Measurements from ENCODE around the gene ARID2.

ARID2 gene

GRCh38 chr12:45704968-45705367, 24.5 kb upstream of the ARID2 start:
- DNase-seq (ENCODE audit: insufficient read length, low spot score), result no peak
- no peak for FAIRE-seq
- no peak for TF ChIP-seq CTCF (IDR thresholded peaks at IDR 0.05; ENCODE audit: insufficient read depth, missing control alignments)

DNA sequence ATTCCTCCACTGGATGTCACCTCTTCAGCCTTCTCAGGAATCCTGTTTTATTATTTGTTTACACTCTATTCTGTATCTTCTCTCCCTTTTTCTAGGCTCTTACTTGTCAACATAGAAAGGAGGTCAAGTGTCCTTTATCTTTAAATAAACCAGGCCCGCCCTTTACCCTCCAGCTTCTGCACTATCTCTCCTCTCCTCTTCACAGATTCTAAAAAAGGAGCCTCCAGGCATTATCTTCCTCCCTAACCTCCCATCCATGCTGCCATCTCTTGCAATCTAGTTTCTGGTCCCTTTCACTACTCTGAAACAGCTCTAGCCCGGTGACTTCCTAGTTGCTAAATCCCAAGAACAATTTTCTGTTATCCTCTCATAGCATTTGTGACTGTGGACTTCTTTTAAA, 24.1 kb upstream of the ARID2 start:
- FAIRE-seq, result no peak
- TF ChIP-seq CTCF (IDR thresholded peaks at IDR 0.05; ENCODE audit: insufficient read depth, missing control alignments), result no peak

GRCh38 chr12:45707241-45707857, 22.2 kb upstream of the ARID2 start:
- FAIRE-seq, result no peak
- no peak for DNase-seq (ENCODE audit: insufficient read length, low spot score)

More for the DNA sequence above, 24.1 kb upstream of the ARID2 start:
- DNase-seq (ENCODE audit: insufficient read length, low spot score), result no peak

DNA sequence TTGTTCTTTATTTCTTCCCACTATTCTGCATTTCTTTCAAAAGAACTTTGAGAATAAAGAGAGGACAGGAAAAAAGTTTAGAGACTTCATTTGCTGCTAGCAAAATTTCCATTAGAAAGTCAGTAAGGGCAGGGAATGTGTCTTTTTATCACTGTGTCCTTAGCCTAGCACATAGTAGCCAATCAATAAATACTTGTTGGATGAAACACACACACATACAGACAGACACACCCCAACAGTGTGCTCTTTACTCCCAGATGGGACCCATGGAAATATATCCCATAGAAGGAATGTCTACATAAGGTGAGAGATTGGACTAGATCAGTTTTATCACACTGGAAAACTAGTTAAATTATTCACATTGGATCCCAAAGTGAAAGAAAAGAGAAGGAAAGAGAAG, 21.1 kb upstream of the ARID2 start:
- TF ChIP-seq CTCF (IDR thresholded peaks at IDR 0.05; ENCODE audit: insufficient read depth, missing control alignments), result no peak
- FAIRE-seq, result no peak
- DNase-seq (ENCODE audit: insufficient read length, low spot score), result no peak

More at GRCh38 chr12:45707241-45707857, 22.2 kb upstream of the ARID2 start:
- TF ChIP-seq CTCF (IDR thresholded peaks at IDR 0.05; ENCODE audit: insufficient read depth, missing control alignments), result no peak

DNA sequence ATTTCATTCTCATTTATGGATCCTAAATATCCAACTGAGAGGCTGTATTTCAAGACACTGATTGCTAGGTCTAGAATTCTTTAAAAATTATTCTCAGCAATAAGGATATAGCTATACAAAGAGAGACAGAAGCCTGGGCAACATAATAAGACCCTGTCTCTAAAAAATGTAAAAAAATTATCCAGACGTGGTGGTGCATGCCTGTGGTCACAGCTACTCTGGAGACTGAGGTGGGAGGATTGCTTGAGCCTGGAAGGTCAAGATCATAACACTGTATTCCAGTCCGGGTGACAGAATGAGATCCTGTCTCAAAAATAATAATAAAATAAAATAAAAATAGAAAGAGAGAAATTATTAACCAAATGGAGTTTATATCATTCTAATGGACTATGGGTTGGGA, 20.6 kb upstream of the ARID2 start:
- DNase-seq (ENCODE audit: insufficient read length, low spot score) (no peak), FAIRE-seq (no peak)
- no peak for TF ChIP-seq CTCF (IDR thresholded peaks at IDR 0.05; ENCODE audit: insufficient read depth, missing control alignments)

DNA sequence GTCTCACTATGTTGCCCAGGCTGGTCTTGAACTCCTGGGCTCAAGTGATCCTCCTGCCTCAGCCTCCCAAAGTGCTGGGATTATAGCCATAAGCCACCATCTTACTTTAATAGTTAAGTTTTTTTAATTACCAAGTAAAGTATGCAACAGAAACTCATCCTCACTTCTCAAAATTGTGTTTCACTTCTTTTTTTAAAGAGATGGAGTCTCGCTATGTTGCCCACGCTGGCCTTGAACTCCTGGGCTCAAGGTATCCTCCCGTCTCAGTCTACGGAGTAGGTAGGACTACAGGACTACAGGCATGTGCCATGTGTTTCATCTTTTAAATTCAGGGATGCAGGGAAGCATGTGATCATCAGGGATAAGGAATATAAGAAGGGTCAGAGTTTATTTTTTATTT, 17.2 kb upstream of the ARID2 start:
- DNase-seq (ENCODE audit: insufficient read length, low spot score) (no peak), FAIRE-seq (no peak)
- no peak for TF ChIP-seq CTCF (IDR thresholded peaks at IDR 0.05; ENCODE audit: insufficient read depth, missing control alignments)

GRCh38 chr12:45713078-45713477, 16.4 kb upstream of the ARID2 start:
- DNase-seq (ENCODE audit: insufficient read length, low spot score), result no peak
- no peak for TF ChIP-seq CTCF (IDR thresholded peaks at IDR 0.05; ENCODE audit: insufficient read depth, missing control alignments)
- FAIRE-seq, result no peak
